CD4-positive, alpha-beta T cell treated with Interleukin-15 for 1 hour (primary cell): ENCODE results near the gene CACNA1D.

Experiments
- DNase-seq: peaks from one replicate; pipeline ENCODE4 v3.0.0-alpha.2; 2020

CACNA1D gene

DNA sequence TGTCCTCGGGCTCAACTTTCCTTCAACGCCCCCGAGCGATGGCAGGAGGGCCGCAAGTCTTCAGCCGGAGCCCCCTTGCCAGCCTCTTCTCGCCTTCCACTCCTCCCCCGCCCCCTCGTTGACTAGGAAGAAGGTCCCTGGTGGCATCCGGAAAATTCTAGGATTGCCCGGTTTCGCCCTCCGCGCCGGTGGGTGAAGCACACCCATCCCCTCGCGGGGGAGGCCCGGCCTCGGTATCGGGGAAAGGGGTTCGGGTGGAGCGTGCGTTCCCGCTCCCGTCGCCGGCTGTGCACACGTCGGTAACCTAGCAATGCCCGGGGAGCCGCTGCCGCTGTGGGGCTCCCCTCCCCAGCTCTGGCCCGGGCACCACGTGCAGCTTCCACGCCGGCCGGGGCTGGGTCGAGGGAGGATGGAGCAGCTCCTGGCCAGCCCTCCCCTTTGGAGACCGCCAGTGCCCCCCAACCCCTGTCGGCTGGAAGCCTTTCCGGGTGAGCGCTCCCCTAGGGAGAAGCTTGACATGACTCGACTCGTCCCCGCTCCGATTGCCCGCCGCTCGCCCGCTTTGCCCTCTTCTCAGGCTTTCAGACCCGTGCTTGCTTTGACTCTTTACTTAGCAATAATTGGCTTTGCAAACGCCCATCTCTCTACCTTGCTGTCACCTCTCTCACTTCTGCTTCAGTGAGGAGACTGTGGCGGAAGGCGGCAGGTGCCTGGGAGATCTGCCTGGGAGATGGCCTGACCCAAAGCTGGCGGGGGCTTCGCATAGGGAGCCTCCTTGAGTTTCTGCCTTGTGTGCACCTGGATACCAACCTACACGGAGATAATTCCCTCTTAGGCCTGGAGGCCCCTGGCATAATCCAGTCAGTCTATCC, 1.3 kb downstream of the CACNA1D start:
- DNase-seq, result no peak

DNA sequence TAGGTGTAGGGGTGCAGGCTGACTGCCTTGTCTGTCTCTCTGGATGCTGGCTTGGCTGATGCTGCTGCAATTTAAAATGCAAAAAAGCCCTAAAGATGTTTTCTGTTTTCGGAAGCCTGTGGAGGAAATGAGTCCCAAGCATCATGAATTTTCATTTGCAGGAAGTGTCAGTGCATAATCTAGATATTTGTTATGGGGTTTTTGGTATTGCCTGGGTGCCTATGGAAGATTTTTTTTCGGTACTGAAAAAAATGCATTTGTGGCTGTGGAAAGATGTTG, 1.9 kb downstream of the CACNA1D start:
- DNase-seq, result no peak

DNA sequence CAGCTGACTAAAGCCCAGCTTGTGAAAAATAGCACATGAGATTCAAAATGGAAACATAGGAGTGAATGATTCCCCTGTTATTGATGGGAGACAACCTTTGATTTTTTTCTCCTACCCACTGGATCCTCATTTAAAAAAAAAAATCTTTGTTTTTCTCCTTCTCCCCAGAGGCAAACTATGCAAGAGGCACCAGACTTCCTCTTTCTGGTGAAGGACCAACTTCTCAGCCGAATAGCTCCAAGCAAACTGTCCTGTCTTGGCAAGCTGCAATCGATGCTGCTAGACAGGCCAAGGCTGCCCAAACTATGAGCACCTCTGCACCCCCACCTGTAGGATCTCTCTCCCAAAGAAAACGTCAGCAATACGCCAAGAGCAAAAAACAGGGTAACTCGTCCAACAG, 2.6 kb downstream of the CACNA1D start:
- DNase-seq, result no peak

DNA sequence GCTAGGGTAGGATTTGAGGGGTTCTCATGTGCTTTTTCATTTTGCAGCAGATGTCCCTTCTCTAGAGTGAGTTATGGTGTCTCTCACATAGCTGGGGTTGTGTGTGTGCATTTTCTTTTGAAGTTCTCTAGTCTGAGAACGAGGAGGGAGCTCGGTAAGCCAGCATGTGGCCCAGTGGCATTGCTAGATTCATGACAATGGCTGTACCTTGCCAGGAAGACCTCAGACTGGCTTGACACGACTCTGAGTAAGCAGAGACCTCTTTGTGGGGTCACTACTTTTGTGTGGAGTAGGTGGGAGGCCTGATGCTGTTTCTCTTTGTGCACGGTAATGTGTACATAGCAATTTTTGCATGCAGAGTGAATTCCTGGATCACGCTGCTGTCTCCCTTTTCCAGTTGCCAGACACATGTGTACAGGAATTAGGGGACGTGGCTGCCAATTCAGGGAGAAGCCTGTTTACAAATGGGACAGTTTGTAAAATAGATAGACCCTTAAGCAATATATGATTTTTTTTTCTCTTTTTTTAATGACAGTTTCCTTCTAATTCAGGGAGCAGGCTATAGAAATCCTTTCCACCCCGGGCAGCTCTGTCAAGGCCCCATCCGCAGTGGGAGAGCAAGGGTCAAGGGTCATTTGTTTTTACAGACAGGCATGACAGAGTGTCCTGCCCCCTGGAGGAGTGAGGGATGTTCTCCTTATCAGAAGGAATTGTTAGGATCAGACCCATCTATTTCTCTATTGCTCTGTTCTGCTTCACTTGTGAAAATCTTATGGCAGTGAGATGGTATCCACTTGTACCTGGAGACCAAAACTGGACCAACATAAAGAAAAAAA, 4.6 kb downstream of the CACNA1D start:
- DNase-seq, result no peak

DNA sequence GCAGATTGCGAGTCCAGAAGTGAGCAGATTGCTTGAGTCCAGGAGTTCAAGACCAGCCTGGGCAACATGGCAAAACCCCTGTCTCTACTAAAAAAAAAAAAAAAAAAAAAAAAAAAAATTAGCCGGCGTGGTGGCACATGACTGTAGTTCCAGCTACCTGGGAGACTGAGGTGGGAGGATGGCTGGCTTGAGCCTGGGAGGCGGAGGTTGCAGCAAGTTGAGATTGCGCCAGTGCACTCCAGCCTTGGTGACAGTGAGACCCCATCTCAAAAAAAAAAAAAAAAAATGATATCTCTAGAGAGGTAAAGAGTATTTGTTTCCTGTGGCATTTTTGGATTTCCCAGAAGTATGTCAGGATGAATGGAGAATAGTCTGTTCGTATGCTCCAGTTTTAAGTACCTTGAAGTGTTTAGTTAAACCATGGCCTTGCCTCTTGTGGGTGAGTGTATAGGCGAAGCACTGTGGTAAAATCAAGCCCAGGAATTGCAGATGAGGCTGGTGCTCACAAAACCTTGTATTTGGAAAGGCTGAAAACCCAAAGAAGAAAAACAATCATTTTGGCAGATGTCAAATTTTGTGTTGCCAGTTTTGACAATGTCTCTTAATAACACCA, 5.9 kb downstream of the CACNA1D start:
- no peak for DNase-seq

DNA sequence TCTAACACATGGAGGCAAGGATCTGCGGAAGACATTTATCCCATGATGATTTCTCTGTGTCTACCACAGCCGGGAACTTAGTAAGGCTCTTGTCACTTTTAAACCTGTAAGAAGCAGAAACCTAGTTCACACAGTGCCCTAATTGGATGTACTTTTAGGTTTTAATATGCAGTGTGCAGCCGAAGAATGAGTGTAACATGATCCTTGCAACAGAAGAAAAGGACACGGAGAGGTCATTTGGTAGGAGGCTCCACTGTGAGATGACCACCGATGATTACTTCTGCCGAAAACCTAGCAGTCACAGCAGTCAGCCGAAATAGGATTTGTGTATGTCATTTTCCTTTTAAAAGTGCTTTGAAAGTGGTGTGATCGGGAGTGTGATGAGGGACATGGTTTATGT, 6.8 kb downstream of the CACNA1D start:
- no peak for DNase-seq

DNA sequence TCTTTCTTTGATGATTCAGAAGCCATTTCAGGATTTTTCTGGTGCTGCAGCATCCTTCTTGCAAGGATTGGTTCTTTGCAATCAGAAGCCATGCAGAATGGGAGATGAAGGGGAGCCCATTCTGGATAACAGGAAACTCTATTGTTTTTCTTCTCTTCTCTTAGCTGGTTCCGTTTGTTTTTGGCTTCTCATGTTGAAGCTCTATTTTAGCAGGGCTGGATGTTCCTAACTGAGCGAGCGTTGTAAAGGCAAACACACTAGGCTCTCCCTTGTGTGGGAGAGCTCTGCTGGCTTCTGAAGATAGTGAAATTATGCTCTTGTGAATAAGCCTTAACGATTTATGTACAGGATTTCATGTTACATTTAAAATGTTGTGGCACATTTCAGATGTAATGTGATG, 8.3 kb downstream of the CACNA1D start:
- DNase-seq, result no peak

DNA sequence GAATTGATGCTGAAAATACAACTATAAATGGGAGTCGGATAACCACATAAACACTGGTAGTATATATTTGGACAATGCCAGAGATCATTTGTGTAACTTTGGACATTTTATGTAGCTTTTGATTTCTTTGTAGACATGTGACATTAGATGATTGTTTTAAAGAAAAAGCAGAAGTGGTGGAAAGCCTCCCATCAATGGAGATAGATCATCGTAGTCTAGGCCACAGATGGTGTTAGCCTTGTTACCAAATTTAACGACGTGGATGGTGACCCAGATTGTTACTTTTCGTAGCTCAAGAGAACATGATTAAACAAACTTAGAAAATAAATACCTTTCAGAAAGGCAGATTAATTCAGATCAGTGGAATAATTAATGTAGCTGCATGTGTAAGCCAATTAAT, 8.8 kb downstream of the CACNA1D start:
- no peak for DNase-seq

DNA sequence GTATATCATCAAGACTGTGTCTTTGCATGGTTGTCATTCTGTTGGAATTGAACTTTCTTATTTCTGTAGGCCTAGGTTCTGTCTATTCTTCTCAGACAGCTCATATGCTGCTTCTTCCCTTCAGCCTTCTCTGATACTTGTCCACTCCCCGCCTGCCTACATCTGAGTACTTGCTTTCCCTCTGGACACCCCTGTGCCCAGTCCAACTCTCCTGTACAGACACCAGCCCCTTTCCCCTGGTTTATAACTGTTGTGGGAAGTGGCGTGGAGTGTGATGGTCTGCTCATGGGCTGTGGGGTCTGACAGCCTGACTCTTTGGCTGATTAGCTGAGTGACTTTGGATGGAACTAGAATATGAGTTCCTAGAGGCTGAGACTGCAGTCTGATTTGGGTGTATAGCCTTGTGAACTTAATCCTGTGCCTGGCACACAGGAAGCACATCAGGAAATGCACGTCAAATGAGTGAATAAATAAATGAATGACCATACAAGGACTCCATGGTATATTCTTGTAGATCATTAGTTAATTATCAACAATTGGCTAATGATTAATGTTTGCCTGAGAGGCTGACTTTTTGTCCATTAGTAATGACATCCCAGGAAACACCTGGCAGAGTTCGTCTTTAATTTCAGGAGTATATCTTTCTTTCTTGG, 11.8 kb downstream of the CACNA1D start:
- DNase-seq, result no peak

DNA sequence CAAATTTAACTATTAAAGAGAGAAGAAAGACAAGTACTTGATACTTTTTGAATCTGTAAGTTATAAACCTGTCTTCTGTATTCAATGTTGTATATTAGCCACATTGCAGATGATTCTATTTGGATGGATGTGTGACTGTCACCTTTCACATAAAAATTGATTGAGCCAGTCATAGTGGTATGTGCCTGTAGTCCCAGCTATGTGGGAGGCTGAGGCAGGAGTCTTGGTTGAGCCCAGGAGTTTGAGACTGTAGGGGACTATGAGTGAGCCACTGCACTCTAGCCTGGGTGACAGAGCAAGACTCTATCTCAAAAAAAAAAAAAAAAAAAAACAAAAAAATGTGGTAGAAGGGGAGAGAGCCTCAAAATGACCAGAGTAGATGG, 12.3 kb downstream of the CACNA1D start:
- no peak for DNase-seq

DNA sequence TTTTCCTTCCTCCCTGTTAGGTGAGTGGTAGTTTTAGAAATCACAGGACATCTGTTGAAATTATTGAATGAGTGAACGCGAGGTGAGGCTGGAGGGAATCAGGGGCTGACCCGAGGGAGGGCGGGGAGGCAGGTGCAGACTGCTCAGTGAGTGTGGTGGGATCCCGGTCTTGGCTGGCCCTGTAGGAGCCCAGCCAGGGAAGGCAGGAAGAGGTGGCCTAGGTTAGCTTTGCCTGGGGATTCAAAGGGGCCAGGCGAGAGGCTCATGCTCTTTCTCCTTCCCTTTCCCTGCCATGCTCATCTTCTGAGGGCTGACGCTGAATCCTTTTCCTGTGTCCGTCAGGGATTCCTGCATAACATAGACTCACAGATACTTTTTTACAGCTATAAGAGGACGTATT, 15.1 kb downstream of the CACNA1D start:
- no peak for DNase-seq

DNA sequence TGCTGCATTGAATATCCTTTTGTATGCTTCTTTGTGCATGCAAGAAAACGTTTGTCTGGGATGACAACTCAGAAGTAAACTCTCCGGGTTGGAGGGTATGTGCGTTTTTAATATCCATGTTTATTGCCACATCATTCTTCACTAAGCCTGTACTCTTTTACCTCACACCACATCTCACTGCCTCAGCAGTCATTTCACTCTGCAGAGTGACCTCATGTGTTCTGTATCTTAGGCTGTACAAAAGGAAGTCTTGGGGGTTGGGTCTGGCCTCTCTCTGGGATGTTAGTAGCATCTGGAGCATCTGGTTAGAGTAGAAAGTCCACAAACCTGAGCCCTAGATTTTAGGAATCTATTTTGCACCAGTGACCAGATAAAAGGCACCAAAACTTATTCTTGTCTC, 16.1 kb downstream of the CACNA1D start:
- DNase-seq, result no peak

DNA sequence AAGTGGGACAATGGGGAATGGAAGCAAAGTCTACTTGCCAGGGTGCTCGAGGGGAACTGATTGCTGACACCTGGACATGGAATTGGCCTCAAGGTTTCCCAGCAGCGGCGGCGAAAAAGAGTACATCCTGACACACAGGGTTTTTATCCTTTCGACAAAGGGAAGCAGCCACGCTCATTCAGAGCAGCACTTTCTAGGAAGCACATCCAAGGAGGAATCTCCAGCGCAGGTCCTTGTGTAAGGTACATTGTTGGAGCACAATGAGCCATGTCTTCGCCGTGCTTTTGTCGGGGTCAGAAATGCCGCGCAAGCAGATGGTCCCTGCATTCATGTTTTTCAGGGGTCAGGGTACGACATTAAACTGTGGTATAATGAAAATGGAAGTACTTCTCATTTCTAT, 16.8 kb downstream of the CACNA1D start:
- DNase-seq, result no peak

DNA sequence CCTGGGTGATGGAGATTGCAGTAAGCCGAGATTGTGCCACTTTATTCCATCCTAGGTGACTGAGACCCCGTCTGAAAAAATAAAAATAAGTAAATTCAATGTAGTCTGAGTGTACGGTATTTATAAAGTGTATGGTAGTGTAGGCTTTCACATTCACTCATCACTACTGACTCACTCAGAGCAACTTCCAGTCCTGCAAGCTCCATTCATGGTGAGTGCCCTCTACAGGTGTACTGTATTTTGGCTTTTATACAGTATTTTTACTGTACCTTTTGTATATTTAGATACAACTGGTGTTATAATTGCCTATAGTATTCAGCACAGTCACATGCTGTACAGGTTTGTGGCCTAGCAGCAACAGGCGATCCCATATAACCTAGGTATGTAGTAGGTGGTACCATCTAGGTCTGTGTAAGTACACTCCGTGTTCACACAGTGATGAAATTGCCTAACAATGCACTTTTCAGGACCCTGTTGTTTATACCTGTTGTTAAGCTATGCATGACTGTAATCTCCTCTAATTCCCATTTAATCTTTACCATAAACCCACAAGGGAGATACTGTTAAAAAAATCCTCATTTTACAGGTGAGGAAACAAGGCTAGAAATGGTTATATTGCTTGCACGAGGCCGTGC, 19.3 kb downstream of the CACNA1D start:
- DNase-seq, result no peak

DNA sequence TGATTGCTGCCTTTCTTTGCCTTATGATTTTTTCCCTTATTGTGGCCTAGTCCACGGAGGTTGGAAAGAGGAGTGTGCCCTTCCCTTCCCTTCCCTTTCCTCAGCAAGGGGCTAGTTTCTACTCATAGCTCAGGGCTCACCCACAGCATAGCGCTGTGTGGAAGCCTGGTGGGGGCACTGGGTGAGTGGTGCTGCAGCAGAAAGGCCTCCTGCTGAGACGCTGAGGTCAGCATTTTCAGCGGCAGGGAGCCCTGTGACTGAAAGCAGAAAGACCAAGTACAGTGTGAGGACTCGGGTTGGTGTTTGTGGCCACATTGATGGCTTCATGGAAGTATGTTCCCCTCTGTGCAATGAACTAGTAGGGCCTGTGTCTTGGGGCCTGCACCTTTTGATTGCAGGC, 21.9 kb downstream of the CACNA1D start:
- DNase-seq, result no peak

DNA sequence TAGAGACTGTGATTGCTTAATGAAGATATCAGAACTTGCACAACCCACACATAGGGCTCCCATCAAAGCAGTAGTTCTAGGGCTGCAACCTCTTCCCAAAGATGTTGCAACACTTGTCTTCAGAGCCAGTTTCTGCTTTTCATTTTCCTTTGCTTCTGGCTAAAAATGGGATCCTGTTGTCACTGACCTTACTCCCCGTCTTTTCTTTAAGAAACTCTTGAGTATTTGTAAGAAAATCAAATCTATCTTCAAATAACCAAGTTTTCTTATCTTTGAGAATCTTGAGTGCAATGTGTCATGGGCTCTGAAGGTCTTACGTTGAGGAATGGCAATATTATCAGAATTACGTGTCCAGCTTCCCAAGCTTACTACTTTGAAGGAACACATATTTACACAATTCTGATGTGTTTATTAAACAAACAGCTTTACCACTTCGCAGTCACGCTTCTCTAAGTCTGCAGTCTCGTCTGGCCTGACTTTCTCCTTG, 24.1 kb downstream of the CACNA1D start:
- no peak for DNase-seq

DNA sequence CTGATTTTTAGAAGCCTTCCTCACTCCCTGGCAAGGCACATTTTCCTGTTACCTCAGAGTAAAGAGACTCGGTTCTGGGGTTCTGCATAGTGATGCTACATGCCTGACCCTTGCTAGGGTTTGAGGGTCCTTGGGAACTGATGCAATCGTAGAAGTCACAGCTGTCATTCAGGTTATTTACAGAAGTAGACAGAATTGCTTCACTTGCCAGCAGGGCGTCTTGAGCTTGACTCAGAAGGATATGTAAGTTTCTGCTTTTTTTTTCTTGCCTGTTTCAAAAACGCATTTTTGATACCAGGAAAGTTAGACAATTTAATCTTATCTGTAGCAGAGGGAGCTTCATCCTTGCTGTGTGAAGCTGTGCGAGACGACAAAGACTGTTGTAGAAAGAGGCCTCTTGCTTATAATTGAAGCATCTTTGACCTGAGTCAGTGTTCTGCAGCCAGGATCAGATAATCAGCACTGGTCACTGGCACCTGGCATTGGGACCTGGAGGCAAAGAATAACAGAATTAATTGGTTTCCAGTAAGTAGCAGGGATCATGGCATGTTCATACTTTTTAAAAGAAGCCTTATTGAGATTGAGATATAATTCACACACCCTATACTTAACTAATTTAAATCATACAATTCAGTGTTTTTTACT, 24.8 kb downstream of the CACNA1D start:
- no peak for DNase-seq

DNA sequence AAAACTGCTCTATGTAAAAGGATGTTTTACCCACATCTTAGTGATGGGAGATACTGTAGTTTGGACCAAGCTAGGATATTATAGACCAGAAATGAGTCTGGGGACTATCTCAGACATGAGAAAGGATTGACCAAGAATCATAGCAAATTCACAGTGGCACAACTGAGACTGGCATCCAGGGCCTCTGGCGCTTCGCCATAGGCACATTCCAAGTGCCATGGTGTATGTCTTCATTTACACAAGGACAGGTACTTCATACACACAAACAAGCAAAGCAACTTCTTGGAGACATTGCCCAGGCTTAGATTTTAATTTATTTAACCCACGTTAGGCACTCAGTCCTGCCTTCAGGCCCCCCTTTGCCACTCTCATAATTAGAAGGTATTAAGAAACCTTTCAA, 28.9 kb downstream of the CACNA1D start:
- no peak for DNase-seq

DNA sequence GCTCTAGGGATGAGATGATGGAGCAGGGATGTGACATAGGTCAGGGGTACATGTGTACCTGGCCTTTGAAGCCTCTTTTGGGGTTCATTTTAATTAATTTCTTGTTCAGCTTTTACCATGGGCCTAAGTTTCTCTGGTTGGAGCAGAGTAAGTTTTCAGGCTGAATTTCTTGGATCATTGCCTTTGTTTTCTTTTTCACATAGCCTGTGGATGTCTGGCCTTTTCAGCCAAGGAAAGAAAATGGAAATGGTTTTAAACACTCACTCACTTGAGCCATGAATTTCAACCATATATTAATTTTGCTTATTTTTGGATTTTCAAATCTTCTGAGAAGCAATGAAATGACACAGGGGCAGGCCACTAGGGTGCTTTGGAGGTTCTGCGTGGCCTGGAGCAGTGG, 30.2 kb downstream of the CACNA1D start:
- DNase-seq, result no peak

DNA sequence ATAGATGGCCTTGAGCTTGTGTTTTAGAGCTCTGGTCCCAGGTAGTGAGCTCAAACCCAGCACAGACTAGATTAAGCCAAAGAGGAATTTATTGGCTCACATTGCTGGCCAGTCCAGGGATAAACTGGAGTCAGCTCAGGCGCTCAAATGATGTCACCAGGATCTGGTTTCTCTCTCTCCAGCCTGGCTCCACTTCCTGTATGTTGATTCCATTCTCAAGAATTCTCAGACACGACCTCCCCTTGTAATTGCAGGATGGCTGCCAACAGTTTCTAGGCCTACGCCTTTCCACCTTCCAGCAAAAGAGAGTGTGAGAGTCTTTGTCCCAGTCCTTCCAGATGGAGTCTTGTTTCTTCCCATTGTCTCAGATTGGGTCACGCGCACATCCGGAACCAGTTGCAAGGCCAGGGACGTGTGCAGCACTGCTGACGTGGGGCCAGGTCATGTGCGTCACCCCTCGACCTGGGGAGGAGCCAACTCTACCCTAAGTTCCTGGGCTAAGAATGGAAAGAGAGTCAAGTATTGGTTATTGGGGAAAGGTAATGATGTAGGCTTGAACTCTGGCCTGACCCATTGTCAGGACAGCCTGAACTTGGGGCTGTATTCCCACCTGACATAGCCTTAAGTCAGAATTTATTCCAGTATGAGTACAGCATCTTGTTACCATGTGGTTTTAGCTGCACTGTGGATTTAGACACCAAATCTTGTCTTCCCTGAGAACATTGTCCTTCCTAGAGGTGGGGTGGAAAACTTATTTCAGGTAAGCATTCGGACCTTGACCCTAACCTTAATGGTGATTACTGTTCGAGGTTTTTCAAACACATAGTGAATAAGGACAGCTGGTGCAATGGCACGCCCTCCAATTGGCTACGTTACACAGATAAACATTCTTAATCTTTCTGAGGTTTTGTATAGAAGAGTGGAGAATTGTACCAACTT, 31.6 kb downstream of the CACNA1D start:
- DNase-seq, result no peak

DNA sequence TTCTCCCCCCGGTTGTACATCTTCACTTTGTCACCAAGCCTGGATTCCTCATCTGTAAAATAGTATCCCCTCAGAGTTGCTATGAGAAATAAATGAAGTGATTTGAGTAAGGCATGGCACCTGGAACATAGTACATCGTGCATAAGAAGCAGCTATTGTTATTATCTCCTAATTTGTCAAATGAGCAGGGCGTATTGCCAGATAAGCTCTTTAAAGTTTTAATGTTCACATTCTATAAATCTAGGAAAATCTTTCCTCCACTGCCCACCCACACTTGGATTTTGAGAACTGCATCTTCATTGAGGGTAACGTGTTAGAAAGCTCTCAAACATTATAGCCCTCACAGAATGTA, 32.3 kb downstream of the CACNA1D start:
- no peak for DNase-seq
